ENCODE results near the gene CSNK1A1. TPM values are rescaled to one million over a fixed set of nuclear protein-coding genes. Genes with fewer than 3 reads are reported as not detected.

Gene CSNK1A1
- polyA plus RNA-seq, 2 of the 4 experiments (the other 2 are of a cell fraction), result 123 to 218 TPM

- peaks cover 21% of the 10 kb centered on the region; the same call in 1 of the 3 replicates for H3K4me1 ChIP-seq
- TF ChIP-seq PBX3 (IDR thresholded peaks at IDR 0.05) (no peak), FOSB (CRISPR knock-in tag; IDR thresholded peaks at IDR 0.05) (no peak), HEYL (CRISPR knock-in tag; IDR thresholded peaks at IDR 0.05) (no peak), ZFP36 (IDR thresholded peaks at IDR 0.05; ENCODE audit: borderline replicate concordance, partially characterized antibody) (no peak), KDM1A (IDR thresholded peaks at IDR 0.05; ENCODE audit: low read depth) (no peak), NR3C1 (IDR thresholded peaks at IDR 0.05) (no peak), CHD2 (IDR thresholded peaks at IDR 0.05; ENCODE audit: low read length, partially characterized antibody) (no peak), KDM5A (IDR thresholded peaks at IDR 0.05) (no peak), HOXB13 (CRISPR knock-in tag; IDR thresholded peaks at IDR 0.05; ENCODE audit: low read depth) (no peak), ZSCAN20 (CRISPR knock-in tag; IDR thresholded peaks at IDR 0.05) (no peak), ZNF302 (CRISPR knock-in tag; IDR thresholded peaks at IDR 0.05) (no peak), JUN (IDR thresholded peaks at IDR 0.05) (no peak), HOXB5 (CRISPR knock-in tag; IDR thresholded peaks at IDR 0.05) (no peak), ELK1 (IDR thresholded peaks at IDR 0.05; ENCODE audit: low read depth, low read length) (no peak), CEBPB (IDR thresholded peaks at IDR 0.05) (no peak), ZC3H11A (IDR thresholded peaks at IDR 0.05) (no peak), MAX (IDR thresholded peaks at IDR 0.05) (no peak)
- no peak overlapping the region for H3K4me2 ChIP-seq
- 75% methylated on average over 2 of the region's 2 CpGs for WGBS (ENCODE audit: missing lambda C conversion rate)
- no peaks in the 10 kb centered on the region for H3K9me3 ChIP-seq
- H3K4me3 ChIP-seq, result no peak overlapping the region
- ATAC-seq (no peak), FAIRE-seq (no peak), DNase-seq (ENCODE audit: low read depth in 1 of 2, low spot score in 1 of 2) (no peak)
- POLR2A ChIA-PET, result interaction anchor here (1.3 kb wide), 1 partner anchor 54 kb away, joined by 3 read pairs; the partner anchor contains the start of gene CSNK1A1
- CTCF ChIA-PET, result interaction anchor here (0.9 to 3.6 kb wide), 4 partner anchors 13 to 55 kb away, joined by 3 to 24 read pairs (median 4); partner anchors contain the start of gene CSNK1A1
- H3K27ac ChIP-seq, result no peak overlapping the region
Measured at GRCh38 chr5:149496917-149497316, 54.3 kb downstream of the CSNK1A1 start.

GRCh38 chr5:149496166-149496565, 55.1 kb downstream of the CSNK1A1 start:
- WGBS (ENCODE audit: missing lambda C conversion rate), result 89% methylated on average over 1 of the region's 1 CpG
- Histone ChIP-seq H3K4me2 (no peak overlapping the region), H3K9me3 (no peaks in the 10 kb centered on the region), H3K4me1 (peaks cover 21% of the 10 kb centered on the region; the same call in 1 of the 3 replicates), H3K4me3 (no peak overlapping the region), H3K27ac (no peak overlapping the region)
- no peak for ATAC-seq
- TF ChIP-seq EP300 (IDR thresholded peaks at IDR 0.05) (no peak), KDM5A (IDR thresholded peaks at IDR 0.05) (no peak), RNF2 (IDR thresholded peaks at IDR 0.05; ENCODE audit: borderline replicate concordance, low read depth) (no peak), ZFP36 (IDR thresholded peaks at IDR 0.05; ENCODE audit: borderline replicate concordance, partially characterized antibody) (no peak), POLR2A (IDR thresholded peaks at IDR 0.05; ENCODE audit: low read length) (no peak), NPAS2 (CRISPR knock-in tag; IDR thresholded peaks at IDR 0.05; ENCODE audit: borderline replicate concordance) (no peak)
- no peak for DNase-seq (ENCODE audit: low read depth in 1 of 2, low spot score in 1 of 2)
- ChIA-PET CTCF (interaction anchor here (1.0 to 3.6 kb wide), 4 partner anchors 9 to 55 kb away, joined by 3 to 24 read pairs (median 4); partner anchors contain the start of gene CSNK1A1), POLR2A (no interaction called here)
- no peak for FAIRE-seq

GRCh38 chr5:149495673-149496072, 55.6 kb downstream of the CSNK1A1 start:
- no peak for FAIRE-seq
- CTCF ChIA-PET, result interaction anchor here (1.0 to 3.6 kb wide), 4 partner anchors 8 to 55 kb away, joined by 3 to 24 read pairs (median 4); partner anchors contain the start of gene CSNK1A1
- no peak overlapping the region for H3K4me3 ChIP-seq
- 96% methylated on average over 2 of the region's 2 CpGs for WGBS (ENCODE audit: missing lambda C conversion rate)
- H3K27ac ChIP-seq, result no peak overlapping the region
- H3K4me1 ChIP-seq, result peaks cover 21% of the 10 kb centered on the region; the same call in 1 of the 3 replicates
- no peaks in the 10 kb centered on the region for H3K9me3 ChIP-seq
- ATAC-seq, result no peak
- TF ChIP-seq FOSB (CRISPR knock-in tag; IDR thresholded peaks at IDR 0.05), result no peak
- POLR2A ChIA-PET, result no interaction called here
- H3K4me2 ChIP-seq, result no peak overlapping the region
- DNase-seq (ENCODE audit: low read depth in 1 of 2, low spot score in 1 of 2), result no peak

All from A549 (cell line).